HL-60 (cell line): ENCODE data around the gene FAM53B.

Experiments
- GABPA ChIP-seq: IDR thresholded peaks from 2 replicates; pipeline ENCODE4 v1.6.1; 2012; ENCODE audit warnings: low read depth
- POLR2AphosphoS5 ChIP-seq: IDR thresholded peaks from 2 replicates; pipeline ENCODE4 v1.6.1; 2012; ENCODE audit warnings: low read depth
- SPI1 ChIP-seq: IDR thresholded peaks from 2 replicates; pipeline ENCODE4 v1.6.1; 2012; ENCODE audit warnings: low read depth, mild to moderate bottlenecking, borderline replicate concordance
- TF ChIP-seq, protein P1 (sequence below): IDR thresholded peaks from one replicate; pipeline ENCODE4 v1.5.1; 2011; ENCODE audit warnings: low read length, control low read depth, inconsistent platforms; ENCODE audit not compliant: insufficient read depth
- TF ChIP-seq, protein P2 (sequence below): IDR thresholded peaks from 2 replicates; pipeline ENCODE4 v1.6.1; 2012; ENCODE audit warnings: low read depth; ENCODE audit not compliant: insufficient replicate concordance

DNA sequence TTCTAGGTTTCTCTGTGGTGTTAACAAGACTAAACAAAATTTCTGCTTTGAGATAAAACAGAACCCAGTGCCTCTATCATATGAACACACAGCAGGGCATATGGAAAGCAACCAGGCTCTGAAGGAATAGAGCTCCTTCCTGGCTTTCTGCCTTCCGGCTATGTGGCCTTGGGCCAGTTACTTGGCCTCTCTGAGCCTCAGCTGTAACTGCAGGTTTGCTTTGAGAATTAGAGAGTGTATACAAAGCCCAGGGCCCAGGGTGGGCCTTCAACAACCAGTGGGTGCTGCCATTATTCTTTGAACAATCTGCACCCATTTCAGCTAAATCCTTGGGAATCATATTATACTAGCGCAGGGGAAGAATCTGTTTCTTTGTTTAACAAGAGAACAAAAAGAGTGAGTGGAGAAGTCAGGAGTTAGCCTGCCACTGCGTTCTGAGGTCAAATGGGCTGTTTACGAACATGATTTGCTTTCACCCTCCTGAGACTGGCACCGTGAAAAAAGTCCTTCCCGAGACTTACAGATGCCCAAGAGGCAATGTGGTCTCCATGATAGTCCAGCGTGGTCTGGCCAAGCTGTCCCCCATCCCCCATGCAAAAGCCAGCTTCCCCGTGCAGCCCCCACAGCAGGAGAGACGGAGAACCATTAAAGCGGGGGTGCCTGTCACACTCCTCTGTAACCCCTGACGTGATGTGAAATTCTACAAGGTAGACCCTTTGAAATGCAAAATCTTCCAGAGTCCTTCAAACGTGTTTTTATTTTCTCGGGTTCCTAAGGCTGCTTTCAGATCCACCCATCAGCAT is 4.9 kb downstream of the FAM53B start:
- TF ChIP-seq, protein P1, sequence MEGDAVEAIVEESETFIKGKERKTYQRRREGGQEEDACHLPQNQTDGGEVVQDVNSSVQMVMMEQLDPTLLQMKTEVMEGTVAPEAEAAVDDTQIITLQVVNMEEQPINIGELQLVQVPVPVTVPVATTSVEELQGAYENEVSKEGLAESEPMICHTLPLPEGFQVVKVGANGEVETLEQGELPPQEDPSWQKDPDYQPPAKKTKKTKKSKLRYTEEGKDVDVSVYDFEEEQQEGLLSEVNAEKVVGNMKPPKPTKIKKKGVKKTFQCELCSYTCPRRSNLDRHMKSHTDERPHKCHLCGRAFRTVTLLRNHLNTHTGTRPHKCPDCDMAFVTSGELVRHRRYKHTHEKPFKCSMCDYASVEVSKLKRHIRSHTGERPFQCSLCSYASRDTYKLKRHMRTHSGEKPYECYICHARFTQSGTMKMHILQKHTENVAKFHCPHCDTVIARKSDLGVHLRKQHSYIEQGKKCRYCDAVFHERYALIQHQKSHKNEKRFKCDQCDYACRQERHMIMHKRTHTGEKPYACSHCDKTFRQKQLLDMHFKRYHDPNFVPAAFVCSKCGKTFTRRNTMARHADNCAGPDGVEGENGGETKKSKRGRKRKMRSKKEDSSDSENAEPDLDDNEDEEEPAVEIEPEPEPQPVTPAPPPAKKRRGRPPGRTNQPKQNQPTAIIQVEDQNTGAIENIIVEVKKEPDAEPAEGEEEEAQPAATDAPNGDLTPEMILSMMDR, result no peak
- TF ChIP-seq, protein P2, sequence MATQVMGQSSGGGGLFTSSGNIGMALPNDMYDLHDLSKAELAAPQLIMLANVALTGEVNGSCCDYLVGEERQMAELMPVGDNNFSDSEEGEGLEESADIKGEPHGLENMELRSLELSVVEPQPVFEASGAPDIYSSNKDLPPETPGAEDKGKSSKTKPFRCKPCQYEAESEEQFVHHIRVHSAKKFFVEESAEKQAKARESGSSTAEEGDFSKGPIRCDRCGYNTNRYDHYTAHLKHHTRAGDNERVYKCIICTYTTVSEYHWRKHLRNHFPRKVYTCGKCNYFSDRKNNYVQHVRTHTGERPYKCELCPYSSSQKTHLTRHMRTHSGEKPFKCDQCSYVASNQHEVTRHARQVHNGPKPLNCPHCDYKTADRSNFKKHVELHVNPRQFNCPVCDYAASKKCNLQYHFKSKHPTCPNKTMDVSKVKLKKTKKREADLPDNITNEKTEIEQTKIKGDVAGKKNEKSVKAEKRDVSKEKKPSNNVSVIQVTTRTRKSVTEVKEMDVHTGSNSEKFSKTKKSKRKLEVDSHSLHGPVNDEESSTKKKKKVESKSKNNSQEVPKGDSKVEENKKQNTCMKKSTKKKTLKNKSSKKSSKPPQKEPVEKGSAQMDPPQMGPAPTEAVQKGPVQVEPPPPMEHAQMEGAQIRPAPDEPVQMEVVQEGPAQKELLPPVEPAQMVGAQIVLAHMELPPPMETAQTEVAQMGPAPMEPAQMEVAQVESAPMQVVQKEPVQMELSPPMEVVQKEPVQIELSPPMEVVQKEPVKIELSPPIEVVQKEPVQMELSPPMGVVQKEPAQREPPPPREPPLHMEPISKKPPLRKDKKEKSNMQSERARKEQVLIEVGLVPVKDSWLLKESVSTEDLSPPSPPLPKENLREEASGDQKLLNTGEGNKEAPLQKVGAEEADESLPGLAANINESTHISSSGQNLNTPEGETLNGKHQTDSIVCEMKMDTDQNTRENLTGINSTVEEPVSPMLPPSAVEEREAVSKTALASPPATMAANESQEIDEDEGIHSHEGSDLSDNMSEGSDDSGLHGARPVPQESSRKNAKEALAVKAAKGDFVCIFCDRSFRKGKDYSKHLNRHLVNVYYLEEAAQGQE, result no peak
- no peak for TF ChIP-seq POLR2AphosphoS5
- TF ChIP-seq SPI1, result no peak
- TF ChIP-seq GABPA, result no peak
